GM21619 (cell line): Measurements from ENCODE around the gene ULK1.

ENCODE experiments used
- ATAC-seq: cut with Tn5 transposase; IDR thresholded peaks from one replicate; pipeline ENCODE4 v1.9.1; 2021; ENCODE audit not compliant: unreplicated experiment

The ULK1 gene

GRCh38 chr12:131907379-131908091 lies 13.1 kb downstream of the ULK1 start:
- no peak for ATAC-seq

GRCh38 chr12:131908092-131909080 lies 14.0 kb downstream of the ULK1 start:
- no peak for ATAC-seq

GRCh38 chr12:131909081-131909751 lies 14.8 kb downstream of the ULK1 start:
- ATAC-seq = no peak

- ATAC-seq = no peak
Measured at GRCh38 chr12:131909752-131910219, 15.4 kb downstream of the ULK1 start.

GRCh38 chr12:131910302-131911027 lies 16.0 kb downstream of the ULK1 start:
- no peak for ATAC-seq

- no peak for ATAC-seq
Measured at GRCh38 chr12:131911028-131911650, 16.7 kb downstream of the ULK1 start.

GRCh38 chr12:131911851-131912477 lies 17.5 kb downstream of the ULK1 start:
- no peak for ATAC-seq

GRCh38 chr12:131912518-131913274 lies 18.3 kb downstream of the ULK1 start:
- no peak for ATAC-seq

- ATAC-seq = no peak
Measured at GRCh38 chr12:131913666-131914065, 19.2 kb downstream of the ULK1 start.

- no peak for ATAC-seq
Measured at GRCh38 chr12:131914179-131914702, 19.8 kb downstream of the ULK1 start.

- ATAC-seq = no peak
Measured at GRCh38 chr12:131915000-131915689, 20.7 kb downstream of the ULK1 start.

GRCh38 chr12:131915823-131916222 lies 21.4 kb downstream of the ULK1 start:
- ATAC-seq = no peak

GRCh38 chr12:131916306-131917138 lies 22.1 kb downstream of the ULK1 start:
- no peak for ATAC-seq

GRCh38 chr12:131917139-131917710 lies 22.8 kb downstream of the ULK1 start:
- no peak for ATAC-seq

GRCh38 chr12:131917711-131918306 lies 23.4 kb downstream of the ULK1 start:
- no peak for ATAC-seq

- no peak for ATAC-seq
Measured at GRCh38 chr12:131918311-131919050, 24.1 kb downstream of the ULK1 start.
